Stomach (tissue), 9 donors: Measurements from ENCODE around the gene DLL4. TPM values are rescaled to one million over a fixed set of nuclear protein-coding genes. Genes with fewer than 3 reads are reported as not detected.

Experiments
- DNase-seq, 2 donors: peaks; one replicate each; pipeline versions ENCODE4 v3.0.0 to v3.0.0-alpha.2; 2013 to 2019
- H3K27ac ChIP-seq, 5 donors: fragments of 200-600 bp in 4 of 5; sonication (generic) in 4 of 5; one replicate each; pipeline ENCODE4 v1.5.1; 2013 to 2019; ENCODE audit warnings: mild to moderate bottlenecking in 1 of 5, moderate library complexity in 1 of 5
- H3K27me3 ChIP-seq, 3 donors: fragments of 200-600 bp; sonication (generic); one replicate each; pipeline ENCODE4 v1.5.1; 2017 to 2019; ENCODE audit warnings: mixed run types in 1 of 3
- H3K36me3 ChIP-seq, 4 donors: fragments of 200-600 bp; sonication (generic); 1 replicate in 3 of 4; 2 replicates in 1 of 4; pipeline ENCODE4 v1.5.1; 2016 to 2019
- H3K4me1 ChIP-seq, 4 donors: fragments of 200-600 bp; sonication (generic); one replicate each; pipeline ENCODE4 v1.5.1; 2016 to 2019
- H3K4me3 ChIP-seq, 4 donors: fragments of 200-600 bp; sonication (generic) in 3 of 4; one replicate each; pipeline ENCODE4 v1.5.1; 2016 to 2019; ENCODE audit warnings: mild to moderate bottlenecking in 1 of 4
- H3K9me3 ChIP-seq, 4 donors: fragments of 200-600 bp; sonication (generic); one replicate each; pipeline ENCODE4 v1.5.1; 2016 to 2019
- CTCF ChIP-seq, 7 experiments: fragments of 450-650 bp in 4 of 7; fragments of 200-600 bp in 3 of 7; sonication (generic) in 3 of 7; IDR thresholded peaks; one replicate each; pipeline ENCODE4 v1.5.1; 2016 to 2019; ENCODE audit warnings: antibody characterized with exemption in 7 of 7, control low read depth in 2 of 7, mild to moderate bottlenecking in 1 of 7
- EP300 ChIP-seq: sonication (generic); formaldehyde crosslinking; IDR thresholded peaks from one replicate; pipeline ENCODE4 v1.6.1; 2017; ENCODE audit warnings: antibody characterized with exemption
- POLR2A ChIP-seq, 4 donors: fragments of 450-650 bp; IDR thresholded peaks; one replicate each; pipeline ENCODE4 v1.6.1; 2016; ENCODE audit warnings: antibody characterized with exemption in 4 of 4, control low read depth in 2 of 4, mild to moderate bottlenecking in 1 of 4, moderate library complexity in 1 of 4
- POLR2AphosphoS5 ChIP-seq, 3 donors: sonication (generic); formaldehyde crosslinking; IDR thresholded peaks; one replicate each; pipeline ENCODE4 v1.6.1; 2016; ENCODE audit warnings: antibody characterized with exemption in 3 of 3
- WGBS, 5 donors: extraction: QIAGEN DNeasy Blood & Tissue Kit in 3 of 5; methylation state at CpG; one replicate each; pipeline versions ENCODE4 v1.1.5 to v1.1.7; 2013 to 2018; 5-methylcytosine and 5-hydroxymethylcytosine counted together
- intact Hi-C: fragments of 100-400 bp; cut with DNase I; formaldehyde crosslinking; loops from one replicate; pipeline ENCODE4 v1.15.1; 2023; ENCODE audit warnings: low total_unique reads
- polyA plus RNA-seq, 3 donors: library from polyadenylated mRNA; stranded (reverse); fragments of 200-250 nt; gene quantifications; one replicate each; pipeline ENCODE4 v1.2.3, GENCODE V29; 2013
- total RNA-seq, 5 donors: library from RNA; depleted of rRNA; stranded (reverse); fragments of >200 nt; gene quantifications; one replicate each; pipeline versions ENCODE4 v1.1.0 to v1.2.3, GENCODE V29; 2014 to 2016
- donor health status: healthy with polysubstance abuse.
- donor health status: Bipolar disorder and iron deficiency.
- donor health status: healthy.

Gene DLL4
- total and polyA plus RNA-seq, 8 donors = 0.56 to 20.0 (median 2.0) TPM

GRCh38 chr15:40974879-40975278 is 45.7 kb downstream of the DLL4 start:
- peaks cover 19 to 49% (median 45%) of the 10 kb centered on the region in 4 donors for H3K36me3 ChIP-seq
- intact Hi-C loops = no loop called here
- peaks cover 0 to 27% (median 2%) of the 10 kb centered on the region in 4 donors for H3K4me1 ChIP-seq
- H3K4me3 ChIP-seq = no peak overlapping the region
- TF ChIP-seq EP300 (no peak), CTCF (IDR thresholded peaks at IDR 0.05) (no peak), POLR2A (IDR thresholded peaks at IDR 0.05) (no peak), POLR2AphosphoS5 (IDR thresholded peaks at IDR 0.05) (no peak)
- H3K27ac ChIP-seq = no peak overlapping the region
- DNase-seq = peak in 1 of 2 donors; percentile 47
- WGBS, 5 donors = 40 to 65% (median 51%) methylated on average over 4 of the region's 4 CpGs
- no peaks in the 10 kb centered on the region for H3K9me3 ChIP-seq
- no peaks in the 10 kb centered on the region for H3K27me3 ChIP-seq

DNA sequence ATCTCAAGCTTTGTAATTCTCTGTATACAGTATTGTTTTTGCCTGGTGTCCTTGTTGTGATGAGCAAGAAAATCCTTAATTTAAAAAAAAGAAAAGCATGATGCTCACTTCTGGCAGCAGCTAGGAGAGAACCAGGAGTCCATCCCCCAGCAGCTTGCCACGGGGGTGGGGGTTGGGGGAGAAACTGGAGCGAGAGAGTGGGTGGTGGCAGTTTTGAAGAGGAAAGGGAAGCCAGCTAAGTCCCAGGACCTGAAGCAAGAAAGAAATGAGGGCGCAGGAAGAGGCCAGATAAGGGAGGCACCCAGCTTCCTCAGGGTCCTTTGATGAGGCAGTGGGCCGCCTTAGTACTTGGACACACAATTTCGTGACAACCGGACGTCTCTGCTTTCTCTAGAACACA is 47.7 kb downstream of the DLL4 start:
- Histone ChIP-seq H3K4me3 (no peak overlapping the region), H3K27me3 (no peaks in the 10 kb centered on the region), H3K4me1 (peaks cover 0 to 27% (median 2%) of the 10 kb centered on the region in 4 donors), H3K27ac (no peak overlapping the region), H3K9me3 (no peaks in the 10 kb centered on the region), H3K36me3 (peaks cover 30 to 69% (median 64%) of the 10 kb centered on the region in 4 donors)
- WGBS, 5 donors = 70 to 82% (median 74%) methylated on average over 7 of the region's 7 CpGs
- intact Hi-C loops = no loop called here
- no peak for DNase-seq
- TF ChIP-seq CTCF (IDR thresholded peaks at IDR 0.05) (no peak), EP300 (no peak), POLR2A (IDR thresholded peaks at IDR 0.05) (no peak), POLR2AphosphoS5 (IDR thresholded peaks at IDR 0.05) (no peak)

- Histone ChIP-seq H3K36me3 (peaks cover 43 to 82% (median 77%) of the 10 kb centered on the region in 4 donors), H3K4me1 (peaks cover 0 to 16% (median 0%) of the 10 kb centered on the region in 4 donors), H3K27ac (no peak overlapping the region), H3K9me3 (no peaks in the 10 kb centered on the region), H3K27me3 (no peaks in the 10 kb centered on the region), H3K4me3 (no peak overlapping the region)
- no peak for DNase-seq
- intact Hi-C loops = no loop called here
- TF ChIP-seq POLR2AphosphoS5 (IDR thresholded peaks at IDR 0.05) (no peak), CTCF (IDR thresholded peaks at IDR 0.05) (no peak), POLR2A (IDR thresholded peaks at IDR 0.05) (no peak), EP300 (no peak)
- WGBS, 5 donors = 38 to 64% (median 59%) methylated on average over 2 of the region's 2 CpGs
Observed at GRCh38 chr15:40978141-40978540, 49.0 kb downstream of the DLL4 start.

DNA sequence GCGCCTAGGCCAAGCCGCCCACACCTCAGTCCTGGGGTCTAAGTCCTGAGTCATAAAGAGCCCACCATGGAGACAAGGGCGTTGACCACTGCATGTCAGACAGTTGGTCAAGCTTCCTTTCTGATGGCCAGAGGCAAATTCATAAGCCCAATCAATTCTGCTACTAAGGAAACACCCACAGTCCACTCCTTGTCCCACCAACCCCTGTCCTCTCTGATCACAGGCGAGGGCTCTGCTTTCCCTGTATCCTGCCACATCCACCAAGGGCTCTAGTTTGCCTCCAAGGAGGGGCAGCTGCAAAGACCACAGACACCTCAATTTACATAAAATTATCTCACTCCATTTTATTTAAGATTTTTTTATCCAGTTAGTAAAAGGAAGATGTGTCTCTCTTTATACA is 49.4 kb downstream of the DLL4 start:
- no peak for DNase-seq
- WGBS, 5 donors = 93 to 98% (median 96%) methylated on average over 4 of the region's 4 CpGs
- Histone ChIP-seq H3K27me3 (no peaks in the 10 kb centered on the region), H3K36me3 (peaks cover 47 to 86% (median 82%) of the 10 kb centered on the region in 4 donors), H3K4me3 (no peak overlapping the region), H3K27ac (no peak overlapping the region), H3K9me3 (no peaks in the 10 kb centered on the region), H3K4me1 (peaks cover 0 to 16% (median 0%) of the 10 kb centered on the region in 4 donors)
- intact Hi-C loops = no loop called here
- no peak for TF ChIP-seq CTCF (IDR thresholded peaks at IDR 0.05)
- no peak for TF ChIP-seq EP300
- no peak for TF ChIP-seq POLR2A (IDR thresholded peaks at IDR 0.05)
